ENCODE results near the gene LHB.
"Not testable (repeated sequence)": the region's sequence is repeated elsewhere in the genome, so short reads cannot be mapped to it uniquely, and the experiment has no call there.

LHB gene

DNA sequence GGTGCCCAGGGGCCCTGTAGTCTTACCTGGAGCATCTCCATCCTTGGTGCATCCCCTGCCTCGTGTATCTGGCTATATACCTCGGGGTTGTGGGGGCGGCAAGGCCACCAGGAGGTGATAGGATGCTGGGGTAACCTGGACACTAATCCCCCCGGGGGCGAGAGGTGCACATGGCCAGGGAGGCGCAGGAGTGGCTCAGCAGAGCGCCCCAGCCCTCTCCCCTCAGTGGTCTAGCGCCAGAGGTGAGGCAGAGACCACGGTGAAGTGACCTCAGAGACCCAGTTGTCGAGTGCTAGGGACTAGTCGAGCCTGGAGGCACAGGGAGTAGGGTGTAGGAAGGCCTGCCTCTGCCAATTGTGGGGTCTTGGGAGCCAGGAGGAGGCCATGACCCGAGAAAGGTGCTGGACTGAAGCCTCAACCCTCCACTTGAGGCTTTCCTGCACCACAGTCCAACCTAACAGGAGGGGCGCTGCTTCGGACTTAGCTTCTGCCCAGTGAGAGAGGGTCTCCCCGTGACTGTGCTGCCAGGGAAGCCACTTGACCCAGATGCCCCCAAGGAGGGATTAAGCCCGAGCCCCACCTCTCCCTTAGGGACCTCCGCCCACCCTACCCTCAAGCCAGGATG, at the start of gene LHB:
Gene LHB (minus strand): TSS at position 51 of the 625 bp plus-strand sequence. CDS start 10 bp downstream, at position 41.
- no peak for FAIRE-seq
- no peak for DNase-seq (ENCODE audit: insufficient read length, low spot score)

DNA sequence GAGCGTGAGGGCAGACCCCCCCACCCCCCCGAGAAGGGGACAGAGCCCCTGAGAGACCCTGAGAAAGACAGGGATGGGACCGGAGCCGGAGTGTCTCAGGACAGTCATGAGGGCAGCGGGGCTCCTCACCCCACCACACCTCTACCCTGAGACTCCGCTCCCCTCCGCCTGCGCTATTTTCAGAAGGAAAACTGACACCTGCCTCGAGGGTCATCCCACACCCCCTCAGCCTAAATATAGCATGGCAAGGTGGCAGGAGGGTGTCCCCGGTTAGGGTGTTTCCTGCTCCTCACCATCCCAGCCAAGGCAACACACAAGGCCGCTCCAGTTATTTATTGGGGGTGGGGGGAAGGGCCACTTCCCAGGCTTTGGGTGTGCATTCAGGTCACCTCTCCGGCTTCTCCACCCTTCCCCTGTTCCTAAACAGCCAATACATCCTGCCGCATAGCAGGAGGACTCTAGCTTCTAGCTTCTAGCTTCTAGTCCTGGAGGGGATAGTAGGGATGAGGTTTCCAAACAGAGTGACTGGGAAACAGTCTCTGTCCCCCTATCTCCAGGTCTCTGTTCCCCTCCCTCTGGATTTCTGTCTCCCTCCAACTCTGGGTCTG, 49.1 kb upstream of the LHB start:
- FAIRE-seq (no peak), DNase-seq (ENCODE audit: insufficient read length, low spot score) (no peak)

DNA sequence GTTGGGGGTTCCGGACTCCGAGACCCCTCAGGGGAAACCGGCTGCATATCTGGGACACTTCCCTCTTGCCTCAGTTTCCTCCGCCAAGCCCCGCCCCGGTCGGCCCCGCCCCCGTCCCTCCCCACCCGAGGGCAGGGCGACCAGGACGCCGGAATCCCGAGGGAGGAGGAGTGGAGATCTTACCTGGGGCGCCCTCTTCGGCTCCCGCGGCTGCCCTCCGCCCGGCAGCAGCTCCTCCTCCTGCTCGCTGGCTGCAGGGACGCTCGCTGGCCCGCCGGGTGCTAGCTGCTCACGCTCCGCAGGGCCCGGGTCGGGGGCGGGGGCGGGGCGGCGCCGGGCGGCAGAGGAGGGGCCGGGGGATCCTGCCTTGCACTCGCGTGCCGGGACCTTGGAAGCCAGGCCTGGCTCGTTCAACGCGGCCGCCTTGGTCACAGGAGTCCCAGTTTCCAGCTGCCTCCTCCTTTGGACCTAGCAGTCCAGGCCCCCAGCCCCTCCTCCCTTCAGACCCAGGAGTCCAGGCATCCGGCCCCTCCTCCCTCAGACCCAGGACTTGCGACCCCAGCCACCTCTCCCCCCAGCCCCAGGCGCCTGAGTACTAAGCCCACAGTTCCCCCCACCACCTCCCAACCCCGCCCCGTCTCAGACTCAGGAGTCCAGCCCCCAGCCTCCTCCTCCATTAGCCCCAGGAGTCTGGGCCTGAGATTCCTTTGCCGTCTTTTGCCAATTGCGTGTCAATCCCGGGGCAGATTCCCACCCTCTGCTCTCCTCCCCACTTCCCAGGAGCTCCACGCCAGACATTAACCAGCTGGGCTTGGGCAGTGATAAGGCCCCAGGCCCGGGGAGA, 48.1 kb upstream of the LHB start, which contains the start of gene NTF4:
Gene NTF4 (minus strand): TSS at position 51 of the 844 bp plus-strand sequence. CDS start 2,821 bp downstream, outside the sequence.
- no peak for FAIRE-seq
- DNase-seq (ENCODE audit: insufficient read length, low spot score), result no peak

DNA sequence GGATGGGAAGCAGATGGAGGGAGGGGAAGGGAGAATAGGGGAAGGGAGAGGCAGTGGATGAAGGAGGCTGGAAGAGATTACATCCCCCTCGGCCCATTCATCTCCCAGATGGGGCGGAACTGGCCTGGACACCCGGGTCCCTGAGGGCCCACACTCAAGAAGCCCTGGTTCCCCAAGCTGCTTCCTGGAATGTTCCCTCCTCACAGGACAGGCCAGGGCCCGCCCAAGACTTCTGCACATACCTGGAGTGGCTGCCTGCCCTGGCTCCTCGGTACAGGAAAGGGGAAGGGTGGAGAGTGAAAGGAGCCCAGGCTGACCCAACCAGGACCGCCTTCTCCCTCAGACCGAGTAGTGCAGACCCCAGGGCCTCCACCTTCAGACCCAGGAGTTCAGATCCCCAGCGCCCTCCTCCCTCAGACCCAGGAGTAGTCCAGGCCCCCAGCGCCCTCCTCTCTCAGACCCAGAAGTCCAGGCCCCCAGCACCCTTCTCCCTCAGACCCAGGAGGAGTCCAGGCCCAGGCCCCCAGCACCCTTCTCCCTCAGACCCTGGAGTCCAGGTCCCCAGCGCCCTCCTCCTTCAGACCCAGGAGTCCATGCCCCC, 47.2 kb upstream of the LHB start:
- FAIRE-seq (no peak), DNase-seq (ENCODE audit: insufficient read length, low spot score) (no peak)

DNA sequence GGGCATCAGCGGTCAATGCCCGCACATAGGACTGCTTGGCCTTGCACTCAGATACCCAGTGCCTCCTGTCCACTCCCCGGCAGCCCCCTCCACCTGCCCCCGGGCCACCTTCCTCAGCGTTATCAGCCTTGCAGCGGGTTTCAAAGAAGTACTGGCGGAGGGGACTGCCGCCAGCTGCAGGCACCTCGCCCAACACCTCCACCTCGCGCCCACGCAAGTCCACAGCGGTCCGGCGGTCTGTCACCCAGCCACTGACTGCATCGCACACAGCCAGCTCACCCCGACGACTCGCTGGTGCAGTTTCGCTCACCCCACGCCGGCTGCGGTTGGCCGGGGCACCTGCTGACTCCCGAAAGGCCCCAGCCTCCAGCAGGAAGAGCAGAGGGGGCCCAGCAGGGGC, 44.6 kb upstream of the LHB start:
- DNase-seq (ENCODE audit: insufficient read length, low spot score), result no peak
- FAIRE-seq, result no peak

DNA sequence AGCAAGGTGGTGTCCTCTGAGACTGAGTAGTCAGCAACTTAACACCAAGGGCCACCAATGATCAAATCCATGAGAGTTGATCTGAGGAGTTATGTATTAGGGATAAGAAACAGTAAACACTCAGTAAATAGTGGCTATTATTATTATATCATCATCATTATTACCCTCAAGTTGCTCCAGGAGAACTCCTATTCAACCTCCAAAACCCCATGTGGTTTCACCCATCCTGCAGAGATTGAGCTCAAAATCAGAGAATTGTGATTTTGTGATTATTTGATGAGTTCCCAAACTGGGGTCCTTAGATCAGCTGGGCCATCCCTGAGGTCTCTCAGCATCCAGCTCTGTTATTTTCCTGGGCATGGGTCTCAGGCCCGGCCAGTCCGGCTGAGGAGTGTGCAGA, 44.1 kb upstream of the LHB start:
- DNase-seq (ENCODE audit: insufficient read length, low spot score) (no peak), FAIRE-seq (no peak)

DNA sequence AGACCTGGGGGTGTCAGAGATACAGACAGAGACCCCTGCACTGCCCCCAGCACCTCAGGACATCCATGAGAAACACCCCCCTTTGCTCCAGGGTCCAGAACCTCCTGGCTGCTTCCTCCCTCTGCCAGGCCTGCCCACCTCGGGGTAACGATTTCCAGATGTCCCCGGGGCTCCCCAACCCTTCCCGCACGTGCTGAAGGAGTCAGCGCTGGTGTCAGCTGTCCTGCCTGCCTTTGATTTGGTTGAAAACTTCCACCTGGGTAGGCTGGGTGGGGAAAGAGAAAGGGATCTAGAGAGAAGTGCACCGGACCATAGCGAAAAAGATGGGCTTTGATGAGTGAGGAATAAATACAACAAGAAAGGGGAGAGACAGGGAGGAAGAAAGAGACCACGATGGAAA, 42.2 kb upstream of the LHB start:
- DNase-seq (ENCODE audit: insufficient read length, low spot score) (no peak), FAIRE-seq (no peak)

DNA sequence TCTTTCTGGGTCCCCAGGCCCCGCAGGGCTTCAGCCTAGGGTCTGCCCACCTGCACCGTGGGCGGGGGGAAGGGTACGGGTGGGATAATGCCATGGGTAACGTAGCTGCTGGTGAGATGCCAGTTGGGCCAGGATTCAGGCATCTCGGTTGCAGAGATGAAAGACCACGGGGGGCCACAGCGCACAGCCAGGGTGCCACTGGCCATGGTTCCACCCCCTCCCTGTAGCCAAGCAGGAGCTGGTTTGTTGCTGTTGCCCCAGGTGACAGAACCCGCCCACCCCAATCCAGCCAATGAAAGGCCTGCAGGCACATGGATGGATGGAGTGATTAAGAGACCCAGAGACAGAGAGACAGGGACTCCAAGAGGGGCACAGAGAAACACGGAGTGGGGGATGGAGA, 41.7 kb upstream of the LHB start:
- DNase-seq (ENCODE audit: insufficient read length, low spot score) (no peak), FAIRE-seq (no peak)

DNA sequence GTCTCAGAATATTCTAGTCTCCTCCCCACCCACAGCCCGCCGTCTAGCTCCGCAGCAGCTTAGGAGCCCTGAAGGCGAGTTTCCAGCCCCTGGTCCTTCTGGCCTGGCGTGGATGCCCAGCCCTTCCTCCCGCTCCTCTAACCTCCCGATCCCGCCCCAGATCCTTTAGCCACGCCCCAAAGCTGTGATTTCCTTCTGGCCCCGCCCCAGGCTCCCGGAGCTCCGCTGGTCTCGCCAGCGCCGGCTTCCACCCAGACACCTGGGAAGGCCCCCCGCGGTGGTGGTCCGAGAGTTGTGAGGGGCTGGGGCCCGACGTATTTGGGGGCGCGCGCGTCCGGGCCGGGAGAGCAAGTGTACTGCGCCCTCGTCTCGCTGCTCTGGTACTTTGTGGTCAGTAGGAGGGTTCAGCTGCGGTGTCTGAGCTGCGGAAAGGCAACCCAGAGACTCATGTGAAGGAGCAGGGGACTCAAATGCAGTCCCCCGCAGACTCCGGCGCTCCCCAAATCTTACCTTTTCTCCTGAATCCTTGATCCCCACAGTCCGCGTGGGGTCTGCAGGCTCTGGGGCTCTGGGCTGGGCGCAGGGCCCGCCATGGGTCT, 40.8 kb upstream of the LHB start, which contains the start of gene CGB7:
Gene CGB7 (minus strand): TSS at position 114 of the 599 bp plus-strand sequence. CDS start 2,374 bp downstream, outside the sequence.
- FAIRE-seq (no peak), DNase-seq (ENCODE audit: insufficient read length, low spot score) (no peak)

DNA sequence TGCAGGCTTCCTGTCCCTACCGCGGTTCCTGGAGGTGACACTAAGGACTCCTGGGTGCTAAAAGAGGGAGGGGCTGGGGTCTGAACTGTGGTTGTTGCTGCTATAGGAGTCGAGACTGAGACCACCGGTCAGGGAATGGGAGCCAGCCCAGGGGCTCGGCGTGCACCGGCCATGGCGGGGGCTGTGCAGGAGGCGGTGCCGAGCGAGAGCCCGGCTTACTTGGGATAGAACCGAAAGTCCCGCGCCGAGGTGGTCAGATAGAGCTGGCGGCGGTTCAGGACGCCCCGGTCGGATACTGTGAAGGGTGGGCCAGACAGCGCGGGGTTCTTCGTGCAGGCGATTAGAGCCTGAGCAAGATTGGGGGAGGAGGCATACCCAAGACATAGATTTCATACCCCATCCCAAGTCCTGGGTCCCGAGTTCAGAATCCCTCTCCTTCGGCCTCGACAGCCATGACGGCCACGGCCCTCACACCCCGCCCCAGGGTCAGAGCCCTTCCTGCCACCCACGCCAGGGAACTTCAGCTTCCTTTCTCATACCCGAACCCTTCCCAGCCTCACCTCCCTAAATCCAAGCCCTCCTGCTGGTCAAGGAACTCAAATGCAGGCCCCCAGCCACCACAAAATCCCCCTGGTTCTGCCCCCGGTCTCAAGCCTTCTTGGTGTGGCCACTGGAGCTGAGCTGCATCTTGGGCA, 40.2 kb upstream of the LHB start:
- DNase-seq (ENCODE audit: insufficient read length, low spot score), result not testable (repeated sequence)
- FAIRE-seq, result peak; percentile 23

DNA sequence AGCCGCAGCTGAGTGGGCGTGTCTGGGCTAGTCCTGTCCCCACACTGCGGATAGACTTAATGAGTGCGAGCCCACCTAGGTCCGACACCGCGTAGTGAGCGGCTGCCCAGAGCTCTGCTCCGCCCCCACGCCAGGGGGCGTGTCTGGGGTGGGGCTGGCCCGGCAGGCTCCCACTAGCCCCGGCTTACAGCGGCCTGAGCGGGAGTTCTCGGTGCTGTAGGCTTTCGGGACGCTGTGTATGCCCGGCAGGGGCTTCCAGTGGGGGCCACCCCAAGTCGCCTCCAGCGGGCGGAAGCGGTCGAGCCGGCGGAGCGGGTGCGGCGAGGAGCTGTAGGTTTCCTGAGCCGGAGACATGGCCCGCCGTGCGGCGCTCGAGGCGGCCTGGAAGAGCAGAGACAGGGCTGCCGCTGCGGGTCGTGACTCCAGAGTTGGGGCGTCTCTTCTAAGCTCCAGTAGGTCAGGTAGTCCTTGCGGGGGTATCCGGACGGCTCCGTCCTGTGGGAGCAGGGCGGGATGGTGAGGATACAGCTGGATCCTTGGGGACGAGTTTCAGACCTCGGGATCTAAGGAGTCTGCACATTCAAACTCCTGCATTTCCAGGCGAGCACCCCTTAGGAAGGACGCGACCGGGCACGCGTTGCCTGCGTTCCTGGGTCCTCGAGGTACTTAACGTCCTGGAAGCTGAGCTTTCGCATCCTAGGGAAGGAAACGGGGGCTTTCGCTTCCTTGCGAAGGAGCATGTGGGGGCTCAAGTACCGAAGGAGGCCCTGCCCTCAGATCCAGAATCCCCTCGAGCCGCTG, 39.4 kb upstream of the LHB start:
- FAIRE-seq, result no peak
- DNase-seq (ENCODE audit: insufficient read length, low spot score), result peak; percentile 90

DNA sequence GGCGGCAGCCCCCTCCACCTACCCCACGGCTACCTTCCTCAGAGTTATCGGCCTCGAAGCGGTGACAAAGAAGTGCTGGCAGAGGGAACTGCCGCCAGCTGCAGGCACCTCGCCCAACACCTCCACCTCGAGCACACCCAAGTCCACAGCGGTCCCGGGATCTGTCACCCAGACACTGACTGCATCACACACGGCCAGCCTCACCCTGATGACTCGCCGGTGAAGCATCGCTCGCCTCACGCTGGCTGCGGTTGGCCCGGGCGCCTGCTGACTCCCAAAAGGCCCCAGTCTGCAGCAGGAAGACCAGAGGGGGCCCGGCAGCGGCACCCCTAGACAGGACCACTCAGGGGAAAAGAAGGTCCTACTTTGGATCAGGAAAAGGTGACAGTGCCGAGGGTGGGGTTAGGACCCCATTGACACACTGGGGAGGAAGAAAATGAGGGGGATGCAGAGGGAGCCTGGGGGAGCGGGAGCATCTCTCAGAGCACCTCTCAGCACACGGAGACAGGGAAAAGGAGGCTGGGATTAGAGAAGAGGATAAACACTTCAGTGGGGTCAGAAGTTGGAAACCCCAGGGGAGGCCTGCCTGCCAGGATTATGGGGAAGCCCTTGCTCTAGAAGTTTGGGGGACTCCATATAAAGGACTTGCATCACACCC, 33.6 kb upstream of the LHB start:
- not testable (repeated sequence) for FAIRE-seq

DNA sequence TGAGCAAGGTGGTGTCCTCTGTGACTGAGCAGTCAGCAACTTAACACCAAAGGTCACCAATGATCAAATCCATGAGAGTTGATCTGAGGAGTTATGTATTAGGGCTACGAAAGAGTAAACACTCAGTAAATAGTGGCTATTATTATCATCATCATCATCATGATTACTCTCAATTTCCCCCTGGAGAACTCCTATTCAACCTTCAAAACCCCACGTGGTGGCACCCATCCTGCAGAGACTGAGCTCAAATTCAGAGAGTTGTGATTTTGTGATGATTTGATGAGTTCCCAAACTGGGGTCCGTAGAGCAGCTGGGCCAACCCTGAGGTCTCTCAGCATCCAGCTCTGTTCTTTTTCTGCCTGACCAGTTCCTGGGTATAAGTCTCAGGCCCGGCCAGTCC, 32.9 kb upstream of the LHB start:
- DNase-seq (ENCODE audit: insufficient read length, low spot score); FAIRE-seq: not testable (repeated sequence)

More for the DNA sequence above, 33.6 kb upstream of the LHB start:
- DNase-seq (ENCODE audit: insufficient read length, low spot score), result not testable (repeated sequence)

DNA sequence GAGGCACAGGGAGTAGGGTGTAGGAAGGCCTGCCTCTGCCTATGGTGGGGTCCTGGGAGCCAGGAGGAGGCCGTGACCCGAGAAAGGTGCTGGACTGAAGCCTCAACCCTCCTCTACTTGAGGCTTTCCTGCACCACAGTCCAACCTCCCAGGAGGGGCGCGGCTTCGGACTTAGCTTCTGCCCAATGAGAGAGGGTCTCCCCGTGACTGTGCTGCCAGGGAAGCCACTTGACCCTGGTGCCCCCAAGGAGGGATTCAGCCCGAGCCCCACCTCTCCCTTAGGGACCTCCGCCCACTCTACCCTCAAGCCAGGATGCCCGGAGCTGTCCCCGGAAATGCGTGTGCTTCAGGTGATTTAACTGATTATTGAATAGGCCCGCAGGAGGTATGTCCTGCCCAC, 32.1 kb upstream of the LHB start, which contains the start of gene CGB8:
Gene CGB8 (minus strand): TSS at position 101 of the 400 bp plus-strand sequence. CDS start 372 bp downstream, outside the sequence.
- DNase-seq (ENCODE audit: insufficient read length, low spot score); FAIRE-seq: not testable (repeated sequence)

DNA sequence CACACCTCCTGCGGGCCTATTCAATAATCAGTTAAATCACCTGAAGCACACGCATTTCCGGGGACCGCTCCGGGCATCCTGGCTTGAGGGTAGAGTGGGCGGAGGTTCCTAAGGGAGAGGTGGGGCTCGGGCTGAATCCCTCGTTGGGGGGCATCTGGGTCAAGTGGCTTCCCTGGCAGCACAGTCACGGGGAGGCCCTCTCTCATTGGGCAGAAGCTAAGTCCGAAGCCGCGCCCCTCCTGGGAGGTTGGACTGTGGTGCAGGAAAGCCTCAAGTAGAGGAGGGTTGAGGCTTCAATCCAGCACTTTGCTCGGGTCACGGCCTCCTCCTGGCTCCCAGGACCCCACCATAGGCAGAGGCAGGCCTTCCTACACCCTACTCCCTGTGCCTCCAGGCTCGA, 26.7 kb upstream of the LHB start, which contains the start of gene CGB5:
Gene CGB5 (plus strand): TSS at position 301 of the 400 bp plus-strand sequence. CDS start 362 bp downstream, outside the sequence.
- DNase-seq (ENCODE audit: insufficient read length, low spot score); FAIRE-seq: not testable (repeated sequence)

DNA sequence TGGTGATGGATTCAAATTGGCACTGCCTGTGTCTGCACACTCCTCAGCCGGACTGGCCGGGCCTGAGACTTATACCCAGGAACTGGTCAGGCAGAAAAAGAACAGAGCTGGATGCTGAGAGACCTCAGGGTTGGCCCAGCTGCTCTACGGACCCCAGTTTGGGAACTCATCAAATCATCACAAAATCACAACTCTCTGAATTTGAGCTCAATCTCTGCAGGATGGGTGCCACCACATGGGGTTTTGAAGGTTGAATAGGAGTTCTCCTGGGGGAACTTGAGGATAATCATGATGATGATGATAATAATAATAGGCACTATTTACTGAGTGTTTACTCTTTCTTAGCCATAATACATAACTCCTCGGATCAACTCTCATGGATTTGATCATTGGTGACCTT, 25.8 kb upstream of the LHB start:
- FAIRE-seq; DNase-seq (ENCODE audit: insufficient read length, low spot score): not testable (repeated sequence)

DNA sequence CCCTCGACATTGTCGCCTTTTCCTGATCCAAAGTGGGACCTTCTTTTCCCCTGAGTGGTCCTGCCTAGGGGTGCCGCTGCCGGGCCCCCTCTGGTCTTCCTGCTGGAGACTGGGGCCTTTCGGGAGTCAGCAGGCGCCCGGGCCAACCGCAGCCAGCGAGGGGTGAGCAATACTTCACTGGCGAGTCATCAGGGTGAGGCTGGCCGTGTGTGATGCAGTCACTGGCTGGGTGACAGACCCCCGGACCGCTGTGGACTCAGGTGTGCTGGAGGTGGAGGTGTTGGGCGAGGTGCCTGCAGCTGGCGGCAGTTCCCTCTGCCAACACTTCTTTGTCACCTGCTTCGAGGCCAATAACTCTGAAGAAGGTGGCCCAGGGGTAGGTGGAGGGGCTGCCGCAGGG, 25.3 kb upstream of the LHB start:
- DNase-seq (ENCODE audit: insufficient read length, low spot score) (no peak), FAIRE-seq (no peak)

DNA sequence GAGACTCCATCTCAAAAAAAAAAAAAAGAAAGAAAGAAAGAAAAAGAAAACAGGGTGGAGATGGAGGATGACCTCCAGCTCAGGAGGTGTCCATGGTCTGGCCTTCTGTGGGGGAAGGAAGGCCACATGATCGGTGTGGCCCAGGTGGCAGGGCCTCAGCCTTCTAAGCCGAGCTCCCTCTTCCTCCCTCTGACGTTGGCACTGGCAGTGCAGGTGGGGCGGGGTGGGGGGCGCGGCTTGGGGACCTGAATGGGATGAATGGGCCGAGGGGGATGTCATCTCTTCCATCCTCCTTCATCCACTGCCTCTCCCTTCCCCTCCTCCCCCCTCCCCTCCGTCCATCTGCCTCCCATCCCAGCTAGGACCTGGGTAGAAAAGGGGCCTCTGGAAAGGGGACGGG, 22.8 kb upstream of the LHB start:
- FAIRE-seq; DNase-seq (ENCODE audit: insufficient read length, low spot score): not testable (repeated sequence)

Measured in GM19239 (cell line).